GM03348 (cell line): ENCODE data around the gene OOSP3.
"Not testable (repeated sequence)": the region's sequence is repeated elsewhere in the genome, so short reads cannot be mapped to it uniquely, and the experiment has no call there.

Source experiments
- DNase-seq: peaks from one replicate; pipeline ENCODE4 v3.0.0; 2012; ENCODE audit warnings: low spot score

The OOSP3 gene

GRCh38 chr11:59878575-59878974, at the start of gene OOSP3:
TSS of gene OOSP3 (plus strand) at chr11:59878782. CDS start at chr11:59878809, 27 bp downstream.
- DNase-seq, result no peak

- no peak for DNase-seq
Observed at GRCh38 chr11:59829358-59829757, 49.2 kb upstream of the OOSP3 start.

GRCh38 chr11:59833602-59834001, 45.0 kb upstream of the OOSP3 start:
- DNase-seq, result no peak

- no peak for DNase-seq
Observed at GRCh38 chr11:59839615-59840014, 39.0 kb upstream of the OOSP3 start.

- no peak for DNase-seq
Observed at GRCh38 chr11:59841514-59841913, 37.1 kb upstream of the OOSP3 start.

- DNase-seq, result no peak
Observed at GRCh38 chr11:59842316-59842715, 36.3 kb upstream of the OOSP3 start.

GRCh38 chr11:59845399-59845798, 33.2 kb upstream of the OOSP3 start, which contains the start of gene CBLIF:
TSS of gene CBLIF (minus strand) at chr11:59845499. CDS start at chr11:59845453, 46 bp downstream.
- DNase-seq, result no peak

- DNase-seq, result no peak
Observed at GRCh38 chr11:59846556-59846955, 32.0 kb upstream of the OOSP3 start.

- DNase-seq, result no peak
Observed at GRCh38 chr11:59847626-59848025, 31.0 kb upstream of the OOSP3 start.

GRCh38 chr11:59848439-59848838, 30.1 kb upstream of the OOSP3 start:
- DNase-seq, result not testable (repeated sequence)

GRCh38 chr11:59849129-59849528, 29.5 kb upstream of the OOSP3 start:
- no peak for DNase-seq

- DNase-seq, result not testable (repeated sequence)
Observed at GRCh38 chr11:59849551-59849950, 29.0 kb upstream of the OOSP3 start.

GRCh38 chr11:59851416-59851815, 27.2 kb upstream of the OOSP3 start:
- DNase-seq, result not testable (repeated sequence)

GRCh38 chr11:59854871-59855270, 23.7 kb upstream of the OOSP3 start:
- DNase-seq, result no peak

GRCh38 chr11:59857439-59858434, 20.8 kb upstream of the OOSP3 start:
- no peak for DNase-seq

- DNase-seq, result no peak
Observed at GRCh38 chr11:59859673-59860072, 18.9 kb upstream of the OOSP3 start.

- no peak for DNase-seq
Observed at GRCh38 chr11:59862252-59862651, 16.3 kb upstream of the OOSP3 start.

- DNase-seq, result no peak
Observed at GRCh38 chr11:59865031-59865430, 13.6 kb upstream of the OOSP3 start.

GRCh38 chr11:59866397-59866796, 12.2 kb upstream of the OOSP3 start, which contains the start of gene TCN1:
TSS of gene TCN1 (minus strand) at chr11:59866487. CDS start at chr11:59866470, 17 bp downstream.
- no peak for DNase-seq

- DNase-seq, result no peak
Observed at GRCh38 chr11:59866836-59867235, 11.7 kb upstream of the OOSP3 start.

GRCh38 chr11:59867946-59868345, 10.6 kb upstream of the OOSP3 start:
- no peak for DNase-seq

GRCh38 chr11:59872076-59872475, 6.5 kb upstream of the OOSP3 start:
- DNase-seq, result no peak

- no peak for DNase-seq
Observed at GRCh38 chr11:59875856-59876519, 2.6 kb upstream of the OOSP3 start.
